Central memory CD8-positive, alpha-beta T cell (primary cell): ENCODE results near the gene APLNR.

Source experiments
- ATAC-seq: fragments of 150-1000 bp; cut with Tn5 transposase; replicated peaks from 2 replicates; pipeline ENCODE4 v1.10.0; 2022; ENCODE audit warnings: mild to moderate bottlenecking, moderate FRiP score, moderate number of reproducible peaks; ENCODE audit not compliant: poor library complexity, severe bottlenecking; ENCODE audit errors: extremely low read depth
- DNase-seq, 2 donors: peaks; one replicate each; pipeline ENCODE4 v3.0.0; 2021; ENCODE audit warnings: low spot score in 2 of 2
- H3K27ac Mint-ChIP-seq: one replicate; pipeline ENCODE4 v1.8.0; 2022; ENCODE audit warnings: low read depth, mild to moderate bottlenecking, moderate library complexity, mixed read lengths
- H3K27me3 Mint-ChIP-seq: one replicate; pipeline ENCODE4 v1.8.0; 2022; ENCODE audit warnings: mixed read lengths
- H3K36me3 Mint-ChIP-seq: one replicate; pipeline ENCODE4 v1.8.0; 2022; ENCODE audit warnings: mild to moderate bottlenecking, moderate library complexity, mixed read lengths; ENCODE audit not compliant: insufficient read depth
- H3K4me1 Mint-ChIP-seq: one replicate; pipeline ENCODE4 v1.8.0; 2022; ENCODE audit warnings: mixed read lengths
- H3K4me3 Mint-ChIP-seq: one replicate; pipeline ENCODE4 v1.8.0; 2022; ENCODE audit warnings: mild to moderate bottlenecking, moderate library complexity, mixed read lengths
- H3K9me3 Mint-ChIP-seq: one replicate; pipeline ENCODE4 v1.8.0; 2022; ENCODE audit warnings: mixed read lengths

Gene APLNR

GRCh38 chr11:57244911-57245310 is 7.9 kb upstream of the APLNR start:
- Mint-ChIP-seq H3K9me3 (no peaks in the 10 kb centered on the region), H3K4me1 (peaks cover 5% of the 10 kb centered on the region), H3K27me3 (no peaks in the 10 kb centered on the region), H3K36me3 (no peaks in the 10 kb centered on the region), H3K4me3 (no peak overlapping the region), H3K27ac (no peak overlapping the region)
- no peak for ATAC-seq
- DNase-seq: no peak

GRCh38 chr11:57241353-57241972 is 4.4 kb upstream of the APLNR start:
- no peaks in the 10 kb centered on the region for H3K36me3 Mint-ChIP-seq
- H3K9me3 Mint-ChIP-seq: no peaks in the 10 kb centered on the region
- H3K27me3 Mint-ChIP-seq: peaks cover 31% of the 10 kb centered on the region
- no peak overlapping the region for H3K27ac Mint-ChIP-seq
- ATAC-seq: no peak
- no peak overlapping the region for H3K4me3 Mint-ChIP-seq
- no peak for DNase-seq
- peaks cover 11% of the 10 kb centered on the region for H3K4me1 Mint-ChIP-seq

- no peak overlapping the region for H3K27ac Mint-ChIP-seq
- no peak overlapping the region for H3K4me3 Mint-ChIP-seq
- H3K36me3 Mint-ChIP-seq: no peaks in the 10 kb centered on the region
- H3K27me3 Mint-ChIP-seq: peaks cover 39% of the 10 kb centered on the region
- no peaks in the 10 kb centered on the region for H3K9me3 Mint-ChIP-seq
- no peak for DNase-seq
- peaks cover 11% of the 10 kb centered on the region for H3K4me1 Mint-ChIP-seq
- no peak for ATAC-seq
Measured at GRCh38 chr11:57240757-57241156, 3.7 kb upstream of the APLNR start.

GRCh38 chr11:57240007-57240406 is 3.0 kb upstream of the APLNR start:
- H3K4me1 Mint-ChIP-seq: peaks cover 11% of the 10 kb centered on the region
- no peak for ATAC-seq

GRCh38 chr11:57239348-57239747 is 2.3 kb upstream of the APLNR start:
- H3K27ac Mint-ChIP-seq: no peak overlapping the region
- H3K4me1 Mint-ChIP-seq: peaks cover 6% of the 10 kb centered on the region
- H3K36me3 Mint-ChIP-seq: no peaks in the 10 kb centered on the region
- H3K9me3 Mint-ChIP-seq: no peaks in the 10 kb centered on the region
- no peak for ATAC-seq
- H3K4me3 Mint-ChIP-seq: no peak overlapping the region
- no peak for DNase-seq
- peaks cover 53% of the 10 kb centered on the region for H3K27me3 Mint-ChIP-seq

More at GRCh38 chr11:57240007-57240406, 3.0 kb upstream of the APLNR start:
- H3K36me3 Mint-ChIP-seq: no peaks in the 10 kb centered on the region
- H3K27ac Mint-ChIP-seq: no peak overlapping the region
- H3K4me3 Mint-ChIP-seq: no peak overlapping the region
- H3K9me3 Mint-ChIP-seq: no peaks in the 10 kb centered on the region
- no peak for DNase-seq
- peaks cover 46% of the 10 kb centered on the region for H3K27me3 Mint-ChIP-seq

- Mint-ChIP-seq H3K9me3 (no peaks in the 10 kb centered on the region), H3K27me3 (peaks cover 86% of the 10 kb centered on the region), H3K4me3 (no peak overlapping the region), H3K27ac (no peak overlapping the region), H3K36me3 (no peaks in the 10 kb centered on the region), H3K4me1 (peaks cover 11% of the 10 kb centered on the region)
- ATAC-seq (no peak), DNase-seq (no peak)
Measured at GRCh38 chr11:57235761-57236703, 1.0 kb downstream of the APLNR start.

- DNase-seq (no peak), ATAC-seq (no peak)
- peaks cover 91% of the 10 kb centered on the region for H3K27me3 Mint-ChIP-seq
- no peaks in the 10 kb centered on the region for H3K36me3 Mint-ChIP-seq
- H3K4me1 Mint-ChIP-seq: peaks cover 11% of the 10 kb centered on the region
- no peak overlapping the region for H3K4me3 Mint-ChIP-seq
- H3K27ac Mint-ChIP-seq: no peak overlapping the region
- no peaks in the 10 kb centered on the region for H3K9me3 Mint-ChIP-seq
Measured at GRCh38 chr11:57233702-57234101, 3.3 kb downstream of the APLNR start.

- peaks cover 71% of the 10 kb centered on the region for H3K27me3 Mint-ChIP-seq
Measured at GRCh38 chr11:57231539-57232253, 5.4 kb downstream of the APLNR start.

GRCh38 chr11:57230791-57231538 is 6.1 kb downstream of the APLNR start:
- no peaks in the 10 kb centered on the region for H3K36me3 Mint-ChIP-seq
- H3K27ac Mint-ChIP-seq: no peak overlapping the region
- H3K9me3 Mint-ChIP-seq: no peaks in the 10 kb centered on the region
- no peak overlapping the region for H3K4me3 Mint-ChIP-seq
- DNase-seq (no peak), ATAC-seq (no peak)
- peaks cover 66% of the 10 kb centered on the region for H3K27me3 Mint-ChIP-seq
- H3K4me1 Mint-ChIP-seq: peaks cover 5% of the 10 kb centered on the region

More at GRCh38 chr11:57231539-57232253, 5.4 kb downstream of the APLNR start:
- no peak for DNase-seq
- Mint-ChIP-seq H3K36me3 (no peaks in the 10 kb centered on the region), H3K4me3 (no peak overlapping the region), H3K4me1 (peaks cover 5% of the 10 kb centered on the region), H3K9me3 (no peaks in the 10 kb centered on the region), H3K27ac (no peak overlapping the region)
- no peak for ATAC-seq

GRCh38 chr11:57230316-57230715 is 6.7 kb downstream of the APLNR start:
- Mint-ChIP-seq H3K27ac (no peak overlapping the region), H3K27me3 (peaks cover 59% of the 10 kb centered on the region), H3K4me3 (no peak overlapping the region), H3K4me1 (peaks cover 5% of the 10 kb centered on the region), H3K36me3 (no peaks in the 10 kb centered on the region), H3K9me3 (no peaks in the 10 kb centered on the region)
- DNase-seq (no peak), ATAC-seq (no peak)

GRCh38 chr11:57228600-57228999 is 8.4 kb downstream of the APLNR start:
- no peak for ATAC-seq
- Mint-ChIP-seq H3K27ac (no peak overlapping the region), H3K36me3 (no peaks in the 10 kb centered on the region), H3K27me3 (peaks cover 42% of the 10 kb centered on the region), H3K4me1 (peaks cover 5% of the 10 kb centered on the region), H3K9me3 (no peaks in the 10 kb centered on the region), H3K4me3 (no peak overlapping the region)
- DNase-seq: no peak

GRCh38 chr11:57224537-57224936 is 12.5 kb downstream of the APLNR start:
- Mint-ChIP-seq H3K4me1 (no peaks in the 10 kb centered on the region), H3K27ac (no peak overlapping the region), H3K36me3 (no peaks in the 10 kb centered on the region), H3K27me3 (peaks cover 6% of the 10 kb centered on the region), H3K4me3 (no peak overlapping the region), H3K9me3 (no peaks in the 10 kb centered on the region)
- no peak for DNase-seq
- ATAC-seq: no peak
